ENCODE measurements around the gene SEMA3B.
"Not testable (repeated sequence)": the region's sequence is repeated elsewhere in the genome, so short reads cannot be mapped to it uniquely, and the experiment has no call there.

The SEMA3B gene

GRCh38 chr3:50294089-50294488 lies 25.1 kb downstream of the SEMA3B start:
- no peak for DNase-seq (ENCODE audit: low read depth)

- no peak for DNase-seq (ENCODE audit: low read depth)
These were observed 25.8 kb downstream of the SEMA3B start for GRCh38 chr3:50294492-50295403.

DNA sequence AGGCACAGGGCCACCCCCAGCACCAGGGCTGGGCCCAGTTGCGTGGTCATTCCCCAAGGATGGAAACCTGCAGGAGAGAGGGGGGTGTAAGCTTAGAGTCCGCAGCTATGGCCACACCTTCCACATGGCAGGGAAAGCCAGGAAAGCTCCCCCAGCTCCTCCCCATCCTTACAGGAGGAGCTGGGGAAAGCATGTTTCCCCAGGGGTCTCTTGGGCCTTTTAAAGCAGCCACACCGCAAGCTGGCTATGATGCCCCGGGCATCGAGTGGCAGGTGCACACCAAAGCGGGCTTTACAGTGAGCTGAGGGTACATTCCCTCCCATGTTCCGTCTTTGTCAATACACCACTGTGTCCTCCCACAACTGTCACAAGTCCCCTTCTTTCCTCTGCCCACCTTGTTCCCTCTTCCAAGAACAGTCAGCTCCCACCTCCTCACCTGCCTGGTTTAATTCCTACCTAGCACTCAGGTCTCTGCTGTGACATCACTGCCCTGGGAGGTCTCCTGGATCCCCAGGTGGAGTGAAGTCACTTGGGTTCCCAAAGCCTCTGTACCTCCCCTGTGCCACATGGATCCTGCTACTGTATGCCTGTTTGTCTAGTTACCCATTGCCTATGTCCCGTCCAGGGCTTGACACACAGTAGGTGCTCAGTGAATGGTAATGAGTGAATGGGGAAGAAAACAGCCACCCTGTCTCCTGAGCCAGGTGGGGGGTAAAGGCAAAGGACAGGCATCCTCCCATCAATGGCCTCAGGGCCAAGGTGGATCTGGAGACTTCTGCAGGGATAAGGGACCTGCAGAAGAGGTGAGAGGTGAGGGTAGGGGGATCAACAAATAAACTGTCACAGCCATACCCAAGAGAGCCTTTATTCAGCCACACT lies 26.8 kb downstream of the SEMA3B start:
- no peak for DNase-seq (ENCODE audit: low read depth)

GRCh38 chr3:50296721-50297383 lies 27.9 kb downstream of the SEMA3B start:
- no peak for DNase-seq (ENCODE audit: low read depth)

DNA sequence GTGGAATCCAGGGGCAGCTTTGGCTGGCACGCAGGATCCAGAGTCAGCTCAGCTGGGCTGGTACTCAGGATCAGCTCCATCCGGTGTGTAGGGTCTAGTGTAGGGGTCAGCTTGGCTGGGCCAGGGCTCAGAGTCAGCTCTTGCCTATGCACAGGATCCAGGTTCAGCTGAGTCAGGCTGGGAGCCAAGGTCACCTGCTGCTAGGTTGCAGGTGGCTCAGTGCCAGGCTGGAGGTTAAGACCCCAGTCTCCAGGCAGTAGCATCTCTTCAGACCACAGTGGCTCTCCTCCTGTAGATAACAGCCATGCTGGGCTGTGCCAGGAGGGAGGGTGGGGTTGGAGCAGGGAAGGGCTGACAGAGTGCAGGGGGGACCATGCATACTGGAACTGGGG lies 28.4 kb downstream of the SEMA3B start:
- no peak for DNase-seq (ENCODE audit: low read depth)

GRCh38 chr3:50297896-50298725 lies 29.2 kb downstream of the SEMA3B start:
- DNase-seq (ENCODE audit: low read depth): no peak

DNA sequence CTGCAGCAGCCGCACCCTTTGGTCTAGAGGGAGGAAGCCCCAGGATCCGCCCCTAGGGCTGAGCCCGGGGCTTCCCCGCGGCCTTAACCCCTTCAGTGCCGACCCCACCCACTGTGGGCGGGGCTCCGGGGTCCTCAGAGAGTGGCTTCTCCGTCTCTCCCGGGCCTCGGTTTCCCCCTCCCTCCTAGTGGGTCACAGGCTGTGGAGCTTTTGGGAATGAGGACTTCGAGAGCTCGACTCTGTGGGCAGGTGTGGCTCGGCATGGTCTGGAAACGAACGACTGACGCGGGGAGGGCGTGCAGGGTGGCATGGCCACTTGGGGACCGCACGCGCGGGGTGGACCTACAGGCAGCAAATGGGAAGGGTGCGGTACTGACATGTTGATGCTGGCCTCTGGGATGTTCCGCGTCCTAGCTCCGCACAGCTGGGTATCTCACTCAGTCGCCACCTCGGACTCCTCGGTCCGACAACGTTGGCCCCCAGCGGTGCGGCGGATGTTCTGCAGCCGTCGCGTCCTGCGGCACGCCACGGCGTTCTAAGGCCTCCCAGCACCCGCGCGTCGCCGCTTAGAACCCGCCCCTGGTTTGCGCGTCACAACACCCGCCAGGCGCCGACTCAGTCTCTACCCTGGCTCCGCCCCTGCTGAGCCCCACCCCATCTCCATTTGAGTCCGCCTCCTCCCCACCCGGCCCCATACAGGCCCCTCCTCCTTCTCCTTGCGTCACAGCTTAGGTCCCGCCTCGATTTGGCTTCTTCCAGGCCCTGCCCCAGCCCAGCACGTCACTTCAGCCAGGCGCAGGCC lies 30.1 kb downstream of the SEMA3B start, which contains the start of the genes HYAL3 and NAA80:
Gene HYAL3 (minus strand): TSS at position 570 of the 802 bp plus-strand sequence. CDS start 3,803 bp downstream, outside the sequence.
Gene NAA80 (minus strand): TSS at position 570 of the 802 bp plus-strand sequence. CDS start 1,942 bp downstream, outside the sequence.
- peak; percentile 100 for DNase-seq (ENCODE audit: low read depth)

DNA sequence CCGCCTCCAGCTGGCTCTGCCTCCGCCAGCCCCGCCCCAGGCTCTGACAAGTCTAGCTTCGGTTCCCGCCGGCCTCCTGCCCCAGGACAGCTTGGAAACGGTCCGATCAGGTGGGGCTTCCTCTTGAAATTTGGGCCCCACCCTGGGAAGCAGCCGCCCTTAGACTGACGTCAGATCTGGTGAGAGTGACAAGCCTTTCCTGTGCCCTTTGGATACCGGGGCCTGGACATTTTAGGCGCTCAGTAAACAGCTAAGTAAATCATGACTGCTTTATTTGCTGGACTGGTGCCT lies 30.6 kb downstream of the SEMA3B start:
- DNase-seq (ENCODE audit: low read depth): no peak

DNA sequence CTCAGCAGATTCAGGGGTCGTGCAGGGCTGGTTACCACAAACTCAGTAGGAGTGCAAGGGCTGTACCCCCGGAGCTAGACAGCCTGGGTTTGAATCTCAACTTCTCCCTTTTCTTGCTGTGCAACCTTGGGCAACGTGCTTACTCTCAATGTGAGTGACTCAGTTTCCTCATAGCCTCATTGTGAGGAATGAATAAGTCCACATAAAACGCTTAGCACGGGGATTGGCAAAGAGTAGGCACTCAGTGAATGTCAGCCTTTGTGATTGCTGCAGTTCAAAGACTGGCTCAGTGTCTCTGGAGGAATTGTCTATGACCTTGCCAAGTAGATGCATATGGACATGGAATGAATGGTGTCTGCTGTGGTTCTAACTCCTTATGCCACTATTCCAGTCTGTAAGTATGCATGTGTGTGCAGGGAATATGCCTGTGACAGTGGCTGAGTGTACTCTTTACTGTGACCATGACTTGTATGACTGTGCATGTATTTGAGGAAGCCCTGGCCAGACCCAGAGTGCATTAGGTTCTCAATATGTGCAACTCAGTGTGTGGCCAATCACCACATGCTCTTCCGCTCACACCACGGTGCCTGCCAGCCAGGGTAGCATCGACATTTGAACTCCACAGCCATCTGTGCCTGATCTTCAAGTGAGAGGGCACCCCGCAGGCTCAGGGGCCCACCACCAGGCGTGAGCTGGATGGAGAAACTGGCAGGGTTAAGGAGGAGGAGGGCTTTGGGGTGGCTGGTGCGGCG lies 31.2 kb downstream of the SEMA3B start:
- peak; percentile 64 for DNase-seq (ENCODE audit: low read depth)

DNA sequence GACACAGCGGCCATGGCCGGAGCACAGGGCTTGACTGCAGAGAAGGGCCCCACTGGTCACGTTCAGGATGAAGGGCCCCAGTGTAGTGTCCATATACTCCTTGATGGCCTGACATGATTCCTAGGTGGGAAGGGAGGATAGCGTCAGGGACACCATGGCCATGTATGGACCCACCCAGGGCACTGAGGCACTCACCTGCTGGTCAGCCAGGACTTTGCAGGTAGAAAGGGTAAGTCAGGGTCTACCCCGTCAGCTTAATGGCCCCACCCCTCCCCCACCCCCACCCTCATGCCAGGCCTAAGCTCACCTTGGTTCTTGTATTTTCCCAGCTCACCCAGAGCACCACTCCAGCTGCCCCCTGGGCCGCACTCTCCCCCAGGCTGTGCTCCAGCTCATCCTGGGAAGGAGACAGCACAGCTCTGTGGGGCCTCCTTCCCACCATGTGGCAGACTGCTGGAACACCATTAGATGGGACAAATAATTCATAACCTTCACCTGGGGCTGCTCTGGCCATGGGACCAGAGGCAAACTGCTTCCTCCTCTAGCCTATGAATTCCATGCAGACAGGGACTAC lies 31.8 kb downstream of the SEMA3B start:
- no peak for DNase-seq (ENCODE audit: low read depth)

- no peak for DNase-seq (ENCODE audit: low read depth)
These were observed 33.4 kb downstream of the SEMA3B start for GRCh38 chr3:50302095-50303012.

DNA sequence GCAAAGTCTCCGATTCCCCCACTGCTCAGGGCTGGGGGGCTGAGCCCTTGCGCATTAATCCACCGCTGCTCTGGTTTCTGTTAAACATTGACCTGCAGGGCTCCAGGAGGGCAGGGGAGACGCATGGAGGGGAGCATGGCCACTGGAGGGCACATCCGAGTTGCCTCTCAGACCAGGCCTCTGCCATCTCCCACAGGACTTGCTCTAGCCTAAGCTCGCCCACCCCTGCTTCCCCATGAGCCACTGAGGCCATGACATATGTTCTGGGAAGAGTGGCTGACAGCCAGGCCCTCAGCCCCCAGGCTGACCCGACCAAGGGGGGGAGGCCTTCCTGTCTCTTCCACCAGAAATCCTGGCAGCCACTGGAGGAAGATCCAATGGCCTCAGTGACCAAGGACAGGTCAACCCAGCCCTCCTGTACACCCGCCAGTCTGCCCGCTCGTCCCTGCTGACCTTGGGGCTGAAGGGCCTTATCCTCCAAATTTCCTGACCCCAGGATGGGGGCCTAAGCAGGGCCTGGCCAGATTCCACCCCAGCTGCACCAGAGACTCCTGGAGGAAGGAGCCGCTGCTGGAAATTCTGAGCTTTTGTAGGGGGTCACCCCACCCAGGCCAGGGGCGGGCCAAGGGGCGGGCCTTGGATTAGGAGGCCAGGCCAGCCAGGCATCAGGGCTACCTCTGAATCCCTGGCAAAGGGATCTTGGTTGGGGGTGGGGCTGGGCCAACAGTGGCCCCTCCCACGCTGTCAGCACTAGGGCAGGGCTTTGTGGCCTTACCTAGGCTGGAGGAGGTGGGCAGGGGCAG lies 34.3 kb downstream of the SEMA3B start, which contains the start of gene HYAL1:
Gene HYAL1 (minus strand): TSS at position 562 of the 803 bp plus-strand sequence. CDS start 618 bp downstream, outside the sequence.
- no peak for DNase-seq (ENCODE audit: low read depth)

DNA sequence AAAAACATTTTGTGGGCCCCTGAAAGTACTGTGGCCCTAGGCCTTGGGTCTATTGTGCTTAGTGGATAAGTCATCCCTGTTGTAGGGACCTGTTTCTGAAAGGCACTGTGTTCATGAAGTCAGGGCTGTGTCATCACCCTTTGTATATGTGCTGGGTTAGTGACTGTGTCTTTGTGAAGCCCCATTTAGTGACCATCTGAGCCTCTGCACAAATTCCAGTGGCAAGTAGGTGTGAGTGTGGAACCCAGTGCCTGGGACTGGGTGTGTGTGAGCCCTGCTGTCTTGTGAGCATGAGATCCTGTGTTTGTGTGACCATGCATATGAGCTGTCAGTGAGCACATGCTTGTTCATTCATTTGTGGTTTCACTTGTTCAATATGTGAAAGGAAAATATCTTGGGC lies 35.7 kb downstream of the SEMA3B start:
- DNase-seq (ENCODE audit: low read depth): no peak

- not testable (repeated sequence) for DNase-seq (ENCODE audit: low read depth)
These were observed 43.1 kb downstream of the SEMA3B start for GRCh38 chr3:50312041-50312440.

- no peak for DNase-seq (ENCODE audit: low read depth)
These were observed 45.4 kb downstream of the SEMA3B start for GRCh38 chr3:50314342-50314741.

DNA sequence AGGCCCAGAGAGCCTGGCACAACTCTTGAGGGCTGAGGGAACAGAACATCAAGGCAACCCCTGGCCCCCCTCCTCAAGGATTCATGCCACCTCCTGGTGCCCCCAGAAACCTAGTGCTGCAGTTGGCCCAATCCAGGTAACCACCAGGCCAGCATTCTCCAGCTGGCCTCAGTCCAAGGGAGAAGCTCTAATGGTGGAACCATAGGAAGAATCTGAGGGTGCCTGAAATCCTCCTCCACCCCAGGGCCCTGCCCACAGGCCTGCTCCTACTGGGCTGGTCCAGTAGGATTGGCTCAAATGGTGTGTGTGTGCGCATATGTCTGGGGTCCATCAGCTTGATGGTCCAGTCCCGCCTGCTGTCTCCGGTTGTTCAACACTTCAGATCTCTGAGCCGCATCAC lies 45.9 kb downstream of the SEMA3B start:
- DNase-seq (ENCODE audit: low read depth): no peak

DNA sequence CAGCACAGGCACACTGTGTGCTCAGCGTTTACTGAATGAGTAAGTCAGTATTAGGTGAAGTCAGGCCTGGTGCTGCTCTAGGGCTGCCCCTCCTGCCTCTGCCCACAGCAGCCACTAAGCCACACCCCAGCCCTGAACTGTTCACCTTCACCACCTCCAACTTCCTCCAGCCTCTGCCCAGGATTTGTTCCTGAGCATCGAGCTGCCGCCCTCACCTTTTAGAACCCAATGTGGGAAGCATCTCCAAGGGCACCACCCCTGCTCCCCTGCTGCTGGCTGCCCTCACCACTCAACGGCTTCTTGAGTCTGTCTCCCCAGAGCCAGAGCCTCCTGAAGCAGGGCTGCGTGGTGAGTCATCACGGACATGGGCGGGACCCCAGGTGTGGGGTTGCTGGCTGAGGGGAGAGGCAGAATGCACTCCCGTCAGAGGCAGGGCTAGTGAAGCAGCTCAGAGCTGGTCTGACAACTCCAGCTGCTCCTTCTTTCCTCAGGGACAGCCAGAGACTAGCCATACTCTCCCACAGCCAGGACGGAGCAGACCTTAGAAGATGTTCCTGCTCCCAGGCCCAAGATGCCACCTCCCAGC lies 47.8 kb downstream of the SEMA3B start:
- peak; percentile 62 for DNase-seq (ENCODE audit: low read depth)

All from iris pigment epithelial cell (primary cell).